ENCODE measurements around the gene HOXB2. TPM values are rescaled to one million over a fixed set of nuclear protein-coding genes. Genes with fewer than 3 reads are reported as not detected.

HOXB2 gene
- total RNA-seq, 1 donor from 2014 or later: 2.9 TPM

GRCh38 chr17:48549914-48550501 is 5.1 kb upstream of the HOXB2 start:
- Mint-ChIP-seq H3K4me1 (peaks cover 9% of the 10 kb centered on the region), H3K9me3 (no peaks in the 10 kb centered on the region), H3K27ac (no peak overlapping the region), H3K27me3 (peaks cover 22% of the 10 kb centered on the region), H3K4me3 (no peak overlapping the region), H3K36me3 (ENCODE audit: low read depth) (no peaks in the 10 kb centered on the region)
- no peak for DNase-seq
- ATAC-seq (ENCODE audit: low read depth): no peak
- no peak for TF ChIP-seq CTCF (IDR thresholded peaks at IDR 0.05)
- CTCF ChIA-PET: no interaction called here
- POLR2A ChIA-PET: no interaction called here
- intact Hi-C loops (cut with micrococcal nuclease): no loop called here

GRCh38 chr17:48549281-48549630 is 4.3 kb upstream of the HOXB2 start:
- TF ChIP-seq CTCF (IDR thresholded peaks at IDR 0.05): no peak
- H3K27me3 Mint-ChIP-seq: peaks cover 22% of the 10 kb centered on the region
- ATAC-seq (ENCODE audit: low read depth) (no peak), DNase-seq (no peak)
- no peak overlapping the region for H3K27ac Mint-ChIP-seq
- peaks cover 13% of the 10 kb centered on the region for H3K4me1 Mint-ChIP-seq
- intact Hi-C loops (cut with micrococcal nuclease): no loop called here
- H3K4me3 Mint-ChIP-seq: no peak overlapping the region
- H3K9me3 Mint-ChIP-seq: no peaks in the 10 kb centered on the region
- H3K36me3 Mint-ChIP-seq (ENCODE audit: low read depth): no peaks in the 10 kb centered on the region
- POLR2A ChIA-PET: no interaction called here
- CTCF ChIA-PET: no interaction called here

GRCh38 chr17:48548523-48549280 is 3.8 kb upstream of the HOXB2 start:
- Mint-ChIP-seq H3K4me3 (peak overlapping the region; percentile 41), H3K27ac (no peak overlapping the region), H3K36me3 (ENCODE audit: low read depth) (no peaks in the 10 kb centered on the region), H3K4me1 (peaks cover 17% of the 10 kb centered on the region), H3K27me3 (peaks cover 22% of the 10 kb centered on the region), H3K9me3 (no peaks in the 10 kb centered on the region)
- POLR2A ChIA-PET: no interaction called here
- intact Hi-C loops (cut with micrococcal nuclease): no loop called here
- TF ChIP-seq CTCF (IDR thresholded peaks at IDR 0.05): no peak
- DNase-seq (no peak), ATAC-seq (ENCODE audit: low read depth) (no peak)
- CTCF ChIA-PET: interaction anchor here (0.6 kb wide), 1 partner anchor 19 kb away, joined by 3 read pairs; no protein-coding TSS in a partner anchor

GRCh38 chr17:48547808-48548522 is 3.1 kb upstream of the HOXB2 start:
- CTCF ChIA-PET: no interaction called here
- Mint-ChIP-seq H3K9me3 (no peaks in the 10 kb centered on the region), H3K27ac (peak overlapping the region; percentile 2), H3K27me3 (peaks cover 22% of the 10 kb centered on the region), H3K4me3 (peak overlapping the region; percentile 41), H3K36me3 (ENCODE audit: low read depth) (no peaks in the 10 kb centered on the region), H3K4me1 (peaks cover 21% of the 10 kb centered on the region)
- intact Hi-C loops (cut with micrococcal nuclease): no loop called here
- DNase-seq (no peak), ATAC-seq (ENCODE audit: low read depth) (no peak)
- no peak for TF ChIP-seq CTCF (IDR thresholded peaks at IDR 0.05)
- POLR2A ChIA-PET: interaction anchor here (0.7 kb wide), 1 partner anchor 577 kb away, joined by 4 read pairs; no protein-coding TSS in a partner anchor

Measured in activated B cell treated with CpG ODN at 0.5 μM for 24 hours (primary cell).